ENCODE measurements around the gene RPSA.

Gene RPSA

DNA sequence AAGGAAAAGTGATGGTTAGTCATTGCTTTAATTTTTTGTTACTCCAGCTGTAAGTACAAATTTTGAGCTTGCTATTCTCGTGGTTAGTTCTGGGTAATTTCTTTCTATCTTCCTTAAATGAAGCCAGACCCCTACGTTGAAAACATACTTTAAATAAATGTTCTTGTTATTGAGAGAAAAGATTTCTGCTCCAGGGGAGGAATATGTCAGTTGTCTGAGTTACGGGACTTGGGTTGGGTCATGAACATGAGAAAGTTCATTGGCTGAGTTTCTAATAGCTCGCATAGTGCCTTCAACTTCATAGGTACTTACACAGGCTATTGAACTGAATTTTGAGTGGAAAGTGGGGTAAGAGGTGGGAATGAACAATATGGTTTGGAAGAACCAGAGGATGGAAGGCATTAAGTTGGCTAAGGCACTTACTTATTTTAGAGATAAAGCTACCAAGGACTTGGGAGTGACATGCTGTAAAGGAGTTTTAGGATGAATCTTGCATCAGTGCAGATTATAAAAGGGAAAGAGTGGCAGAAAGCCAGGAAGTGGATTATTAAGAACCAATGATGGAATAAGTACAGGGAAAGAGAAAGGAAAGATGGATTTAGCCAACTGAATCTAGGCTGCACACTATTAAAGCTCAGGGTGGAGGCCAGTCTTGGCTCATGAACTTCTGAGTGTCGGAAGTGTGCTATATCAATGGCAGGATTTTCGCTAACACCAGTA lies 1.4 kb downstream of the RPSA start:
- TF ChIP-seq GATA3 (IDR thresholded peaks at IDR 0.05; ENCODE audit: low read depth, low read length) (no peak), GATA2 (IDR thresholded peaks at IDR 0.05; ENCODE audit: low read depth, low read length) (no peak)

DNA sequence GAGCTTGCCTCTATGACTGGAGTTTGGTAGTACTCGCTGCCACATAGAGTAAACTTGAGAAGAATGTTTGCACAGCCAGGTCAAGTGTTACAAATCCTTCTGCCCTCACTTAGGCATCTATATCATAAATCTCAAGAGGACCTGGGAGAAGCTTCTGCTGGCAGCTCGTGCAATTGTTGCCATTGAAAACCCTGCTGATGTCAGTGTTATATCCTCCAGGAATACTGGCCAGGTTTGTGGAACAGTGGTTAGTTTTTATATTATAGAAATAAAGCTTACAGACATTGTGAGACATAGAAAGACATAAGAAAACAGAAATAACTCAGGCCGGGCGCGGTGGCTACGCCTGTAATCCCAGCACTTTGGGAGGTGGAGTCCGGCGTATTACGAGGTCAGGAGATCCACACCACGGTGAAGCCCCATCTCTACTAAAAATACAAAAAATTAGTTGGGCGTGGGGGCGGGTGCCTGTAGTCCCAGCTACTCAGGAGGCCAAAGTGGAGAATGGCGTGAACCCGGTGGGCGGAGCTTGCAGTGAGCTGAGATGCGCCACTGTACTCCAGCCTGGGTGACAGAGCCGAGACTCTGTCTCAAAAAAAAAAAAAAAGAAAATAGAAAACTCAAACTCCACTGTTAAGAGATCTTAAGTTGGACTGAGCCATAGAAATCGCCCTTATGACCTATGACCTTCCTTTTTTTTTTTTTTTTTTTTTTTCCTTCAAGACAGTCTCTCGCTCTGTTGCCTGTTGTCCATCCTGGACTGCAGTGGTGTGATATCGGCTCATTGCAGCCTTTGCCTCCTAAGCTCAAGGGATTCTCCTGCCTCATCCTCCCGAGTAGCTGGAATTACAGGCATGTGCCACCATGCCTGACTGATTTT lies 2.2 kb downstream of the RPSA start:
- TF ChIP-seq GATA3 (IDR thresholded peaks at IDR 0.05; ENCODE audit: low read depth, low read length) (no peak), GATA2 (IDR thresholded peaks at IDR 0.05; ENCODE audit: low read depth, low read length) (no peak)

DNA sequence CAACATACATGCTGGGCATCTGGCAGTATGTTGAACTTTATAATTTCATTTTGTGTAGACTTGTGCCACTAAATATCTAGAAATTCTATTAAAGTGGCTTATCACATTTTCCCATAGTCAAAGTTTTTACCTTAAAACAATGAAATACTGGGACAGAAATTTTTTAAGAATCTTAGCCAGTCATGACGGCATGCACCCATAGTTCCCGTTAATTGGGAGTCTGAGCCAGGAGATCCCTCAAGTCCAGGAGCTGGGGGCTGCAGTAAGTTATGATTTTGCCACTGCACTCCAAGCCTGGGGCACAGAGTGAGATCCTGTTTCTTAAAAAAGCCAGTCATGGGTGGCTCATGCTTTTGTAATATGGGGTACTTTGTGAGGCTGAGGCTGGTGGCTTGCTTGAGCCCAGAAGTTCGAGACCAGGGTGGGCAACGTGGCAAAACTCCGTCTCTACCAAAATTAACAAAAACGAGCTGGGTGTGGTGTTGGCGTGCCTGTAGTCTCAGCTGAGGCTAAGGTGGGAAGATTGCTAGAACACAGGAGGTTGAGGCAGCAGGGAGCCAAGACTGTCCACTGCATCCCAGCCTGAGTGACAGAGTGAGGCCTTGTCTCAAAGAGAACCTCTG lies 3.1 kb downstream of the RPSA start:
- TF ChIP-seq GATA2 (IDR thresholded peaks at IDR 0.05; ENCODE audit: low read depth, low read length): no peak
- TF ChIP-seq GATA3 (IDR thresholded peaks at IDR 0.05; ENCODE audit: low read depth, low read length): no peak

DNA sequence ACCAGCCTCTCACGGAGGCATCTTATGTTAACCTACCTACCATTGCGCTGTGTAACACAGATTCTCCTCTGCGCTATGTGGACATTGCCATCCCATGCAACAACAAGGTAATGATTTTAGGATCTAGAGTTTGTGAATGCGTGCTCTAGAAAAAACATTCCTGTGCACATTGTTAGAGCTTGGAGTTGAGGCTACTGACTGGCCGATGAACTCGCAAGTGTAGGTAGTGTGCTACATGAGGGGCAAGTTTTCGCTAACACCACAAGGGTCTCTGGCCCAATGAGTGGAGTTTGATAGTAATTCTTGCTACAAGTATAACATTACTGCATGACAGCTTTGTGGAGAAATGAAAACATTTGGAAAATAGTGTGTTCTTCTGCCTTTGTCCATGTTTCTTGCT lies 4.4 kb downstream of the RPSA start:
- TF ChIP-seq GATA3 (IDR thresholded peaks at IDR 0.05; ENCODE audit: low read depth, low read length): no peak
- no peak for TF ChIP-seq GATA2 (IDR thresholded peaks at IDR 0.05; ENCODE audit: low read depth, low read length)

DNA sequence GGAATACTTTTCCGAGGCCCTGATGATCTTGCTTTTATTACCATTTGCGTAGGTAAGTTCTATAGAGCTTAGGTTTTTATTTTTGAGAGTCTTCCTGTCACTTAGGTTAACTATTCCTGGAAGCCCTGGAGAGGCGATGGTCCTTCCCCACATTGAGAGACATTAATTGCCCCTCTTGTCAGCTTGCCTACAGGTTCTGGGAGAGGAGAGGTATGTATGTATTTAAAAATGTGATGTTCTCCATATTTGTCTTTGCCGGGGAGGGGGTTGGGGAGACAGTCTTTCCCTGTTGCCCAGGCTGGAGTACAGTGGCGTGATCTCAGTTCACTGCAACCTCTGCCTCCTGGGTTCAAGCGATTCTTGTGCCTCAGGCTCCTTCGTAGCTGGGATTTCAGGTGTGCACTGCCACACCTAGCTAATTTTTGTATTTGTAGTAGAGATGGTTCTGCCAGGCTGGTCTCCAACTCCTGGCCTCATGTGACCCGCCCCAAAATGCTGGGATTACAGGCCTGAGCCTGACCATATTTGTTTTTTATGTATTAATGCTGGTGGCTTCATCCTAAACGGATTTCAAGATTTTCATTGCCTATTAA lies 6.2 kb downstream of the RPSA start:
- TF ChIP-seq GATA3 (IDR thresholded peaks at IDR 0.05; ENCODE audit: low read depth, low read length): no peak
- TF ChIP-seq GATA2 (IDR thresholded peaks at IDR 0.05; ENCODE audit: low read depth, low read length): no peak

DNA sequence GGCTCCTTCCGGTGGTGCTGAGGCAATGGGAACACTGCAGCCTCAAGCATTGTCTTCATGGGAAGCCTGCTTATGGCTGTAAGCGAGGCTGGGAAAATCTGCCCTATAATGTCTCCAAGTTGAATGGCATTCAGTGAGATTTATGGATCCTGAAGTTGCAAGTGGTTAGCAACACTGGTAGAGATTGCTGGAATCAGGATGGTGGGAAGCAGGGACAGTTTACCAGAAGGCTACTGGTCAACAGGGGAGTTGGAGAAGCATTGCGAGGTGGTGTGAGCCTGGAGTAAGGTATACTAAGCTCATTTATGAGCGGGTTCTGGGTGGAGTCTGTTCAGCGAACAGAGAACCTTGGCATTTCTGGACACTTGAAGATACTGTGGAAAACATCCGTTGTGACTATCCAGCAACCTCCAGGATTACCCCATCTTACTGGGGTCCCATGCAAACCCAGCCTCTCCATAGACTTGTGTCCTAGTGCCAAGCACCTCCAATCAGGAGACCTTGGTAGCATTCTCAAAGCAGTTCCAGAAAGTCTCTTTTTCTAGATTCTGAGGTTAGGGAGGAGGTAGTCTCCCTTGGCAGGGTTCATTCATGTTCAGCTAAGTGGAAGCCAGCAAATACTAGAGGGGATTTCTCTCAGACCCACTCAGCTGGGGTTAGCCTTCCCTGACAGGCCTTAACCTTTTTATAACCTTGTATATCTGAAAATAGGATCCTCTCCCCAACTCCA lies 7.3 kb downstream of the RPSA start:
- TF ChIP-seq GATA2 (IDR thresholded peaks at IDR 0.05; ENCODE audit: low read depth, low read length) (no peak), GATA3 (IDR thresholded peaks at IDR 0.05; ENCODE audit: low read depth, low read length) (no peak)

DNA sequence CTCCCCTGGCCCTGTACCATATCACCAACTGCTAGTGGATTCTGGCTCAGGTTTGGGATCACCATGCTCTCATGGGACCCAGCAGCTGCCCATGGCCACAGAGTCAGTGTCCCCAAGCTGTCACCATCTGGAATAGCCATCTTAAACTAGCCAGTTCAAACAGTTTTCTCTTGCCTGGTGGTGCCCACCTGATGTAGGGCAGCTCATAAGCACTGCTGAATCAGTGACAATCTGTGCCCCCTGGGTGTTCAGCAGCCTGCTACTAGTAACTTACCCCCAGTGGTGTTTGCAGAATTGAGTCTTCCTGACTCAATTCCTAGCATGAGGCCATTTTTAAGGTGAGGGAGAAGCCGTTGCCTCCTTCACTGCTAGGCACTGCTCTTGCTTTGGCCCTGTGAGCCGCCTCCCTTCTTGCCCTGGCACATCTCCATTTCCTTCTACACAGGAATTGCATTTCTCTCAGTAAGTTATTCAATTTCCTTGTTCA lies 7.9 kb downstream of the RPSA start:
- no peak for TF ChIP-seq GATA3 (IDR thresholded peaks at IDR 0.05; ENCODE audit: low read depth, low read length)
- TF ChIP-seq GATA2 (IDR thresholded peaks at IDR 0.05; ENCODE audit: low read depth, low read length): no peak

DNA sequence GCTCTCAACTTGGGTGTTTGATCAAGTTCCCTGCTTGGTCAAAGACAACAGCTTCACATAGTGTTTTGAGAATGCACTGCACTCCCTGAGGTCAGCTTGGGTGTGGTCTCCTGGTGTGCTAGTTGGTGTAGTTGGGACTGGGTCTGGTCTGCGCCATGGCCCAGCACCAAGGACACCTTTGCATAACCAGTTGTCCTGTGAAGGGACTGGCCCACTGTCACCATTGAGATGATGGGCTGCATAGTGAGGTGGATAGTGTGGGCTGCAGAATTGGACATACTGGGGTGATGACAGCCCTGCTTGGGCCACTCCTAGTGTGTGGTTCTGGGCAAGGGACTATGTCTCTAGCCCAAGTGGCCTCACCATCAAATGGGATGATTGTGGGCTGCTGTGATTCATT lies 9.5 kb downstream of the RPSA start:
- TF ChIP-seq GATA3 (IDR thresholded peaks at IDR 0.05; ENCODE audit: low read depth, low read length): no peak
- TF ChIP-seq GATA2 (IDR thresholded peaks at IDR 0.05; ENCODE audit: low read depth, low read length): no peak

DNA sequence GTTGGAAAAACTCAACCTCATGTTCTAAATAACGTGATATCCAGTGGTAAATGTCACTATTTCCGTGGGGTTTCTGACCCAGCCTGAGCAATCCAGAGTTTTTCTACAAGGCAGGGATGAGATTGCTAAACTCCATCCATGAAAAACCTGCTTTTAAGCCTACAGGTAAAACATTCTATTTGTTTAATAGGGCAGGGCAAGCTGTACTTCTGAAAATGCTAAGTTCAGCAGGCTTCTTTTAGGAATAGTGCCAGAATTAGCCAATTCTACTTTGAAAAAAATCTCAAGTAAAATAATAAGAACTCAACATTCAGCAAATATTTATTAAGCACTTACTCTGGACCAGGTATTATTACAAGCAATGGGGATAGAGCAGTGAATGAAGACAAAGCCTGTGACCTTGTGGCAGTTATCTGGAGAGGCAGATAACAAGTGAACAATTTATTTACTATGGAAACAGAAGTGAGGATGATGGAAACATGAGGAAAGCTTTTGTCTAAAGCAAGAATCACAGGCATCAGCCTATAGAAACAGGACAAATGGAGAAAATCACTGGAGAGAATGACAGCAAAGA lies 13.3 kb downstream of the RPSA start:
- no peak for TF ChIP-seq GATA2 (IDR thresholded peaks at IDR 0.05; ENCODE audit: low read depth, low read length)
- TF ChIP-seq GATA3 (IDR thresholded peaks at IDR 0.05; ENCODE audit: low read depth, low read length): no peak

DNA sequence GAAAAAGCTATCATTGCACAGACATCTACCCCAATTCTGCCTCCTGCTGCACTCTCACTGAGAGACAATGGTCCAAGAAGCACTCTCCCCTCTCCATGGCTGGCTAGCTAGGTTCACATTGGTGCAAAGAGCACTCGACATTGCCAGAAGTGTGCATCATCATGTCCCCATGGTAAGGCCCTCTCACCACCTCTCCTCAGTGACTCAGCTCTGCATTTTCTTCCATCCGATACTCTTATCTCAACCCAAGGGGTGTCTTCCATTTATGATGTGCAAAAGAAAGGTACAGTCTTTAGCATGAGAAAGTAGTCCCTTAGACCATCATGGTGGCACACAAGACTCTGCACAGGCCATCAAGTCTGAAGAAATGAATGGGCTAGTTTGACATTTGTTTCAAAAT lies 14.0 kb downstream of the RPSA start:
- TF ChIP-seq GATA2 (IDR thresholded peaks at IDR 0.05; ENCODE audit: low read depth, low read length) (no peak), GATA3 (IDR thresholded peaks at IDR 0.05; ENCODE audit: low read depth, low read length) (no peak)

DNA sequence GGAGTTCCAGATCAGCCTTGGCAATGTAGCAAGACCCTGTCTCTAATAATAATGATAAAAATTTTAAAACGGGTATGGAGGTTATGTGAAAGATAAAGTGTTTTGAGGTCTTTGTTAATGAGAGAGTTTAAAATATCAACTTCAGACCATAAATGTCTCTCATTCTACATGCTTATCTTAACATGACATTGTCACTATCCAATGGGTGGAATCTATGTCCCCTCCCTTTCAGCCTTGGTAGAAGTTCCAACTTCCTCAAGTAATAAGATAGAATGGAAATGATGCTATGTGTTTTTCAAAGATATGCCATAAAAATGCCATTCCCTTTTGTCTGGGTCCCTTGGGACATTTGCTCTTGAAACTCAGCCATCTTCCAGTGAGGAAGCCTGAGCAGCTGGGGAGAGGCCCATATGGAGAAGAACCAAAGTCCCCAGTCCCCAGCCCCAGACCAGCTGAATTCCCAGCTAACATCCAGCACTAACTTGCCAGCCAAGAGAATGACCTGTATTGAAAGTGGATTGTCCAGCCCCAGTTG lies 17.0 kb downstream of the RPSA start:
- TF ChIP-seq GATA2 (IDR thresholded peaks at IDR 0.05; ENCODE audit: low read depth, low read length): no peak
- no peak for TF ChIP-seq GATA3 (IDR thresholded peaks at IDR 0.05; ENCODE audit: low read depth, low read length)

DNA sequence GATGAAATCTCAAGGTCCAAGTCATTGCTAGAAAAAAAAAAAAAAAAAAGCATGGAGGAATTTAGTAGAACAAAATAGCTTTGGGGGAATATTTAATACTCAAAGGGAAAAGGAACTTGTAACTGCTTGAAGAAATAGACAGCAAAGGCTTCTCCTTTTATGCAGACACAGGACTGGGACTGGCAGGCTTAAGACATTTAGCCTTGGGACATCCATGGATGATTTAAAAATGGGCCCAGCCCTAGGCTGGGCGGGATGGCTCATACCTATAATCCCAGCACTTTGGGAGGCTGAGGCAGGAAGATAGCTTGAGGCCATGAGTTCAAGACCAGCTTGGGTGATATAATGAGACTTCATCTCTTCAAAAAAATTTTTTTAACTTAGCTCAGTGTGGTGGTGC lies 19.8 kb downstream of the RPSA start:
- TF ChIP-seq GATA3 (IDR thresholded peaks at IDR 0.05; ENCODE audit: low read depth, low read length) (no peak), GATA2 (IDR thresholded peaks at IDR 0.05; ENCODE audit: low read depth, low read length) (no peak)

DNA sequence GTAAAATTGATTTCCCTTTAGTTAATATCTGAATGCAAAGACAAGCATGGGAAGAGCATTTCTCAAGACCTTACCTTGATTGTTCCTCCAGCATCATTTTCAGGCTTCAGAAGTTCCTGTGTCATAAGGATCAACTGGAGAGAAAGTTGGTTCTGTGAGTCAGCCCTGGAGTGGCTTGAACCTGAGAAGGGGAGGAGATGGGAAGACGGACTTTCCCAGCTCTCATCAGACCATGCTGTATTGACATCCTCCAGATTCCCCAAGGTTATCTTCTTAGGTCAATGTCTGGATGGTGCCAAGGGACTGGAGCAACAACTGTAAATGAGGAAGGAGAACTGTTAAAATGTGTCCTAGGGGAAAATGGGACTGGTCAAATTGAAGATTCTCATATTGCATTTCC lies 21.0 kb downstream of the RPSA start:
- TF ChIP-seq GATA3 (IDR thresholded peaks at IDR 0.05; ENCODE audit: low read depth, low read length) (no peak), GATA2 (IDR thresholded peaks at IDR 0.05; ENCODE audit: low read depth, low read length) (no peak)

Data from SH-SY5Y (cell line).